Measurements from ENCODE around the gene KAT5.
"Not testable (repeated sequence)": the region's sequence is repeated elsewhere in the genome, so short reads cannot be mapped to it uniquely, and the experiment has no call there.

KAT5 gene

GRCh38 chr11:65710421-65710820 lies 1.6 kb upstream of the KAT5 start:
- no peak for DNase-seq

- DNase-seq: no peak
Measured at GRCh38 chr11:65712633-65713076, 603 bp downstream of the KAT5 start.

GRCh38 chr11:65713212-65713969 lies 1.3 kb downstream of the KAT5 start:
- no peak for DNase-seq

- no peak for DNase-seq
Measured at GRCh38 chr11:65714433-65714832, 2.4 kb downstream of the KAT5 start.

- no peak for DNase-seq
Measured at GRCh38 chr11:65716302-65716701, 4.2 kb downstream of the KAT5 start.

- DNase-seq: no peak
Measured at GRCh38 chr11:65716774-65717405, 4.8 kb downstream of the KAT5 start.

GRCh38 chr11:65717906-65718305 lies 5.9 kb downstream of the KAT5 start:
- DNase-seq: no peak

- no peak for DNase-seq
Measured at GRCh38 chr11:65718531-65718930, 6.5 kb downstream of the KAT5 start.

- no peak for DNase-seq
Measured at GRCh38 chr11:65718964-65719492, 7.0 kb downstream of the KAT5 start.

GRCh38 chr11:65719871-65720210 lies 7.8 kb downstream of the KAT5 start:
- DNase-seq: no peak

GRCh38 chr11:65720211-65720934 lies 8.3 kb downstream of the KAT5 start, which contains the start of gene RNASEH2C:
Gene RNASEH2C (minus strand): TSS chr11:65720798. CDS start chr11:65720758, 40 bp downstream.
- peak; percentile 91 for DNase-seq

- DNase-seq: no peak
Measured at GRCh38 chr11:65722261-65722660, 10.2 kb downstream of the KAT5 start.

GRCh38 chr11:65726660-65727059 lies 14.6 kb downstream of the KAT5 start:
- DNase-seq: no peak

GRCh38 chr11:65727865-65728264 lies 15.8 kb downstream of the KAT5 start:
- no peak for DNase-seq

- DNase-seq: no peak
Measured at GRCh38 chr11:65730461-65730860, 18.4 kb downstream of the KAT5 start.

GRCh38 chr11:65735111-65735510 lies 23.1 kb downstream of the KAT5 start:
- not testable (repeated sequence) for DNase-seq

GRCh38 chr11:65736810-65737209 lies 24.8 kb downstream of the KAT5 start:
- no peak for DNase-seq

- no peak for DNase-seq
Measured at GRCh38 chr11:65739022-65739421, 27.0 kb downstream of the KAT5 start.

GRCh38 chr11:65741185-65741584 lies 29.1 kb downstream of the KAT5 start:
- no peak for DNase-seq

- no peak for DNase-seq
Measured at GRCh38 chr11:65742353-65742752, 30.3 kb downstream of the KAT5 start.

GRCh38 chr11:65743681-65744025 lies 31.6 kb downstream of the KAT5 start:
- no peak for DNase-seq

- no peak for DNase-seq
Measured at GRCh38 chr11:65744026-65744698, 32.1 kb downstream of the KAT5 start.

GRCh38 chr11:65744699-65745042 lies 32.6 kb downstream of the KAT5 start:
- DNase-seq: no peak

All from right hindlimb (tissue), 1 donor.